ENCODE data around the gene CLEC6A. TPM values are rescaled to one million over a fixed set of nuclear protein-coding genes. Genes with fewer than 3 reads are reported as not detected.

The CLEC6A gene
- total RNA-seq, 1 experiment from 2014 or later, result 0.17 TPM

DNA sequence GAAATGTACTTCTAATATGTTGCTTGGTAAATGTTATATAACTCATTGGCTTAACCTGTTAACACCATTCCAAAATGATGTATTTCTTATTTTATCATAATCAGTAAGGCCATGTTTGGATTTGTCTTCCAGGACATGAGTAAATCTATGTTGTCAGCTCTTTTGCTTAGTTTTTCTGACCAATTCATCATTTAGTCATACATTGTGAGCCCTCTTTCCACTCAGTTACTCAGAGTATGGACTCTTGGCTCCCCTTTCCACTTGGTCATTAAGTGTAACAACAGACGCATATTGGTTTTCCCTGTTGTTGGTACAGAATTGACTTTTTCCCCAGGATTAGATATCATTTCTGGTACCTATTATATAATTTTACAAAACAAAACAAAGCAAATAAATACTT lies 48.6 kb downstream of the CLEC6A start:
- Mint-ChIP-seq H3K27ac (no peak overlapping the region), H3K36me3 (ENCODE audit: insufficient read depth in 1 of 3, low read depth in 3 of 3) (no peaks in the 10 kb centered on the region)
- H3K27me3 ChIP-seq (ENCODE audit: insufficient read depth, low read length), result no peaks in the 10 kb centered on the region

More for the DNA sequence above, 48.6 kb downstream of the CLEC6A start:
- H3K27me3 Mint-ChIP-seq (ENCODE audit: low read depth), result no peaks in the 10 kb centered on the region
- Histone ChIP-seq H2AFZ (ENCODE audit: low read length) (no peak overlapping the region), H3K56ac (ENCODE audit: insufficient read length, low read depth, low read length) (no peak overlapping the region), H3K4ac (ENCODE audit: low read depth, low read length) (no peak overlapping the region), H2AK5ac (ENCODE audit: insufficient read length, low read length) (no peak overlapping the region), H3K23me2 (ENCODE audit: insufficient read length, low read depth, low read length, poor library complexity, severe bottlenecking) (no peaks in the 10 kb centered on the region), H3K9me3 (ENCODE audit: control insufficient read depth, low read depth, low read length) (no peaks in the 10 kb centered on the region), H3K27ac (ENCODE audit: insufficient read length, low read depth, low read length) (no peak overlapping the region), H3K9ac (ENCODE audit: extremely low read depth, insufficient read length, low read length) (no peak overlapping the region), H4K5ac (ENCODE audit: insufficient read length, low read depth, low read length) (no peak overlapping the region), H3K18ac (ENCODE audit: insufficient read length, low read depth, low read length) (no peak overlapping the region), H4K20me1 (ENCODE audit: control insufficient read depth, insufficient read depth, insufficient read length) (no peaks in the 10 kb centered on the region), H4K91ac (ENCODE audit: insufficient read length, low read depth, low read length) (no peak overlapping the region), H2BK20ac (ENCODE audit: low read depth, low read length, poor library complexity, severe bottlenecking) (no peak overlapping the region), H3K4me1 (ENCODE audit: insufficient read depth, low read length) (peaks cover 4% of the 10 kb centered on the region; the same call in 1 of the 2 replicates), H2BK12ac (ENCODE audit: insufficient read length, low read depth, low read length) (no peak overlapping the region), H4K8ac (replicated peaks; ENCODE audit: insufficient read length, low read depth, low read length) (no peak overlapping the region), H3K79me1 (ENCODE audit: insufficient read depth, low read depth, low read length, poor library complexity, severe bottlenecking) (no peaks in the 10 kb centered on the region), H3T11ph (ENCODE audit: low read length) (no peak overlapping the region), H2BK120ac (ENCODE audit: low read depth, low read length, poor library complexity, severe bottlenecking) (no peak overlapping the region), H2BK5ac (ENCODE audit: insufficient read length, low read length) (no peak overlapping the region), H3K4me2 (ENCODE audit: insufficient read depth, insufficient read length, low read length) (no peak overlapping the region), H3K79me2 (ENCODE audit: insufficient read depth, low read length) (no peaks in the 10 kb centered on the region), H3K14ac (ENCODE audit: insufficient read depth, low read length) (no peak overlapping the region), H2BK15ac (ENCODE audit: low read depth, low read length) (no peak overlapping the region), H3K23ac (ENCODE audit: insufficient read length, low read depth, low read length) (no peak overlapping the region)
- no peaks in the 10 kb centered on the region; a peak in 1 of 5 replicates for H3K9me3 Mint-ChIP-seq
- no peak overlapping the region for H3K4me3 Mint-ChIP-seq
- peaks cover 22 to 29% of the 10 kb centered on the region in 2 experiments for H3K4me1 Mint-ChIP-seq
- DNase-seq, result no peak
- no CpG with 5 or more reads among the region's 1 CpG for WGBS (ENCODE audit: extremely low coverage, insufficient read length, low lambda C conversion rate)
- TF ChIP-seq, protein P1, sequence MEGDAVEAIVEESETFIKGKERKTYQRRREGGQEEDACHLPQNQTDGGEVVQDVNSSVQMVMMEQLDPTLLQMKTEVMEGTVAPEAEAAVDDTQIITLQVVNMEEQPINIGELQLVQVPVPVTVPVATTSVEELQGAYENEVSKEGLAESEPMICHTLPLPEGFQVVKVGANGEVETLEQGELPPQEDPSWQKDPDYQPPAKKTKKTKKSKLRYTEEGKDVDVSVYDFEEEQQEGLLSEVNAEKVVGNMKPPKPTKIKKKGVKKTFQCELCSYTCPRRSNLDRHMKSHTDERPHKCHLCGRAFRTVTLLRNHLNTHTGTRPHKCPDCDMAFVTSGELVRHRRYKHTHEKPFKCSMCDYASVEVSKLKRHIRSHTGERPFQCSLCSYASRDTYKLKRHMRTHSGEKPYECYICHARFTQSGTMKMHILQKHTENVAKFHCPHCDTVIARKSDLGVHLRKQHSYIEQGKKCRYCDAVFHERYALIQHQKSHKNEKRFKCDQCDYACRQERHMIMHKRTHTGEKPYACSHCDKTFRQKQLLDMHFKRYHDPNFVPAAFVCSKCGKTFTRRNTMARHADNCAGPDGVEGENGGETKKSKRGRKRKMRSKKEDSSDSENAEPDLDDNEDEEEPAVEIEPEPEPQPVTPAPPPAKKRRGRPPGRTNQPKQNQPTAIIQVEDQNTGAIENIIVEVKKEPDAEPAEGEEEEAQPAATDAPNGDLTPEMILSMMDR (conservative IDR thresholded peaks at IDR 0.05), result no peak

All from H9 (cell line).